Stomach (tissue), 9 donors: ENCODE measurements around the gene GATA2. TPM values are rescaled to one million over a fixed set of nuclear protein-coding genes. Genes with fewer than 3 reads are reported as not detected.

ENCODE experiments used
- DNase-seq, 2 donors: peaks; one replicate each; pipeline versions ENCODE4 v3.0.0 to v3.0.0-alpha.2; 2013 to 2019
- H3K27ac ChIP-seq, 5 donors: fragments of 200-600 bp in 4 of 5; sonication (generic) in 4 of 5; one replicate each; pipeline ENCODE4 v1.5.1; 2013 to 2019; ENCODE audit warnings: mild to moderate bottlenecking in 1 of 5, moderate library complexity in 1 of 5
- H3K27me3 ChIP-seq, 3 donors: fragments of 200-600 bp; sonication (generic); one replicate each; pipeline ENCODE4 v1.5.1; 2017 to 2019; ENCODE audit warnings: mixed run types in 1 of 3
- H3K36me3 ChIP-seq, 4 donors: fragments of 200-600 bp; sonication (generic); 1 replicate in 3 of 4; 2 replicates in 1 of 4; pipeline ENCODE4 v1.5.1; 2016 to 2019
- H3K4me1 ChIP-seq, 4 donors: fragments of 200-600 bp; sonication (generic); one replicate each; pipeline ENCODE4 v1.5.1; 2016 to 2019
- H3K4me3 ChIP-seq, 4 donors: fragments of 200-600 bp; sonication (generic) in 3 of 4; one replicate each; pipeline ENCODE4 v1.5.1; 2016 to 2019; ENCODE audit warnings: mild to moderate bottlenecking in 1 of 4
- H3K9me3 ChIP-seq, 4 donors: fragments of 200-600 bp; sonication (generic); one replicate each; pipeline ENCODE4 v1.5.1; 2016 to 2019
- EP300 ChIP-seq: sonication (generic); formaldehyde crosslinking; IDR thresholded peaks from one replicate; pipeline ENCODE4 v1.6.1; 2017; ENCODE audit warnings: antibody characterized with exemption
- POLR2A ChIP-seq, 4 donors: fragments of 450-650 bp; IDR thresholded peaks; one replicate each; pipeline ENCODE4 v1.6.1; 2016; ENCODE audit warnings: antibody characterized with exemption in 4 of 4, control low read depth in 2 of 4, mild to moderate bottlenecking in 1 of 4, moderate library complexity in 1 of 4
- POLR2AphosphoS5 ChIP-seq, 3 donors: sonication (generic); formaldehyde crosslinking; IDR thresholded peaks; one replicate each; pipeline ENCODE4 v1.6.1; 2016; ENCODE audit warnings: antibody characterized with exemption in 3 of 3
- WGBS, 5 donors: extraction: QIAGEN DNeasy Blood & Tissue Kit in 3 of 5; methylation state at CpG; one replicate each; pipeline versions ENCODE4 v1.1.5 to v1.1.7; 2013 to 2018; 5-methylcytosine and 5-hydroxymethylcytosine counted together
- intact Hi-C: fragments of 100-400 bp; cut with DNase I; formaldehyde crosslinking; loops from one replicate; pipeline ENCODE4 v1.15.1; 2023; ENCODE audit warnings: low total_unique reads
- polyA plus RNA-seq, 3 donors: library from polyadenylated mRNA; stranded (reverse); fragments of 200-250 nt; gene quantifications; one replicate each; pipeline ENCODE4 v1.2.3, GENCODE V29; 2013
- total RNA-seq, 5 donors: library from RNA; depleted of rRNA; stranded (reverse); fragments of >200 nt; gene quantifications; one replicate each; pipeline versions ENCODE4 v1.1.0 to v1.2.3, GENCODE V29; 2014 to 2016
- TF ChIP-seq, protein P1 (sequence below), 7 experiments: fragments of 450-650 bp in 4 of 7; fragments of 200-600 bp in 3 of 7; sonication (generic) in 3 of 7; IDR thresholded peaks; one replicate each; pipeline ENCODE4 v1.5.1; 2016 to 2019; ENCODE audit warnings: antibody characterized with exemption in 7 of 7, control low read depth in 2 of 7, mild to moderate bottlenecking in 1 of 7
- donor health status: healthy with polysubstance abuse.
- donor health status: Bipolar disorder and iron deficiency.
- donor health status: healthy.

Gene GATA2
- total and polyA plus RNA-seq, 8 donors: 2.3 to 9.1 (median 3.4) TPM

DNA sequence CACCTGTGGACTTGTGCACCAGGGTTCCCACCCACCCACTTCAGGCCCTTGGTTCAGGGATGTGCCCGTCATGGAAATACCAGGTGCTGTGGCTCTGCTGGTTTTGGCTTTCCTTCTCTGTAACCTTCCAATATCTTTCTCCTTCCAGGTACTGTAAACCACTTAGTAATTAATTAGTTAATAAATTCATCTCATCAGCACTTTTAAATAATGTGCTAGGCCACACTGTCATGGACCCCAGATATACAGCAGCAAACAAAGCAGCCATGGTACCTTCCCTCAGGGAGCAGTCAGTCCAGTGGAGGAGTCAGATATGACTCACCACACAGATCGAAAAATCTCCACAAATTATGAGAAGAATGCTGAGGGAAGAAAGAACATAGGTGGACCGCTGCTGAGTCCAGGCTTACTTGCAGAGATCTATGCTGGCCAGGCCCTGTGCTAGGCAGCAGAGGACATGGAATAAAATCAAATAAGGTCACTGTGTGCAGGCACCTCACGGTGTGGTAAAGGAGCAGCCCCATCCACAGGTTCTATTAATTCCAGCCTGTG is 6.8 kb upstream of the GATA2 start:
- Histone ChIP-seq H3K27ac (no peak overlapping the region), H3K4me3 (no peak overlapping the region), H3K9me3 (no peaks in the 10 kb centered on the region), H3K4me1 (peaks cover 12 to 23% (median 15%) of the 10 kb centered on the region in 4 donors), H3K36me3 (no peaks in the 10 kb centered on the region), H3K27me3 (peaks cover 19 to 99% (median 57%) of the 10 kb centered on the region in 3 donors)
- no peak for DNase-seq
- TF ChIP-seq POLR2AphosphoS5 (IDR thresholded peaks at IDR 0.05): no peak
- TF ChIP-seq EP300: no peak
- TF ChIP-seq POLR2A (IDR thresholded peaks at IDR 0.05): no peak
- TF ChIP-seq, protein P1, sequence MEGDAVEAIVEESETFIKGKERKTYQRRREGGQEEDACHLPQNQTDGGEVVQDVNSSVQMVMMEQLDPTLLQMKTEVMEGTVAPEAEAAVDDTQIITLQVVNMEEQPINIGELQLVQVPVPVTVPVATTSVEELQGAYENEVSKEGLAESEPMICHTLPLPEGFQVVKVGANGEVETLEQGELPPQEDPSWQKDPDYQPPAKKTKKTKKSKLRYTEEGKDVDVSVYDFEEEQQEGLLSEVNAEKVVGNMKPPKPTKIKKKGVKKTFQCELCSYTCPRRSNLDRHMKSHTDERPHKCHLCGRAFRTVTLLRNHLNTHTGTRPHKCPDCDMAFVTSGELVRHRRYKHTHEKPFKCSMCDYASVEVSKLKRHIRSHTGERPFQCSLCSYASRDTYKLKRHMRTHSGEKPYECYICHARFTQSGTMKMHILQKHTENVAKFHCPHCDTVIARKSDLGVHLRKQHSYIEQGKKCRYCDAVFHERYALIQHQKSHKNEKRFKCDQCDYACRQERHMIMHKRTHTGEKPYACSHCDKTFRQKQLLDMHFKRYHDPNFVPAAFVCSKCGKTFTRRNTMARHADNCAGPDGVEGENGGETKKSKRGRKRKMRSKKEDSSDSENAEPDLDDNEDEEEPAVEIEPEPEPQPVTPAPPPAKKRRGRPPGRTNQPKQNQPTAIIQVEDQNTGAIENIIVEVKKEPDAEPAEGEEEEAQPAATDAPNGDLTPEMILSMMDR (IDR thresholded peaks at IDR 0.05): no peak
- WGBS, 5 donors: 74 to 86% (median 77%) methylated on average over 4 of the region's 4 CpGs
- intact Hi-C loops: loop anchor here (10.0 kb wide), 1 partner anchor 425 kb away; no protein-coding TSS in a partner anchor

DNA sequence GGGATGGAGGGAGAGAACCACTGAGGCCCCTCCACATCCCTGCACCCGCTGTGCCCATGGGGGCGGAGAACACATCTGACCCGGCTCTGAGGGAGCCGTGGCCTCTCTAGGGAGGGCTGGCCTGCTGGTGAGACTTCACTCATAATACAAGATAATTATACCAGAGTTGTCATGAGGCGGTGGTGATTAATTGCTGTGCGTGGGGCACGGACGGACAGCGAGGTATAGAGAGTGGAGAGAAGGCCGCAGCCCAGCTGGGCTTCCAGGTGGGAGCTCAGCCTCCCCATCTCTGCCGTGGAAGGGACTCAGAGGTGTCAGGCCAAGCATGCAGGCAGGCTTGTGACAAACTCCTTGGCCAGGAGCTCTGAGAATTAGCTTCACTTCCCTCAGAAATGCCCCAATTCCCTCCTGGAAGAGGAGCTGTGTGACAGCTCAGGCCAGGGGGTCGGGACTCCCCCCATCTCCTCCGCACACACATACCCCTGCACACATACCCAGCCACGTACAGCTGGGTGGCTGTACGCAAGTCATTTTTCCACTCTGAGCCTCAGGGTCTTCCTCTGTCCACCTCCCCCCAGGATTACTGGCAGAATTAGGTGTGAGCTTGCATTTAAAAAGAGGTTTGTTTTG is 6.0 kb upstream of the GATA2 start:
- 66 to 72% (median 70%) methylated on average over 14 to 15 of the region's 15 CpGs for WGBS, 5 donors
- no peak for DNase-seq
- Histone ChIP-seq H3K27me3 (peaks cover 19 to 99% (median 61%) of the 10 kb centered on the region in 3 donors), H3K27ac (no peak overlapping the region), H3K4me1 (peaks cover 12 to 23% (median 15%) of the 10 kb centered on the region in 4 donors), H3K36me3 (no peaks in the 10 kb centered on the region), H3K4me3 (no peak overlapping the region), H3K9me3 (no peaks in the 10 kb centered on the region)
- no peak for TF ChIP-seq POLR2A (IDR thresholded peaks at IDR 0.05)
- TF ChIP-seq, protein P1 (IDR thresholded peaks at IDR 0.05): no peak
- no peak for TF ChIP-seq POLR2AphosphoS5 (IDR thresholded peaks at IDR 0.05)
- no peak for TF ChIP-seq EP300
- intact Hi-C loops: loop anchor here (10.0 kb wide), 1 partner anchor 424 kb away; no protein-coding TSS in a partner anchor

DNA sequence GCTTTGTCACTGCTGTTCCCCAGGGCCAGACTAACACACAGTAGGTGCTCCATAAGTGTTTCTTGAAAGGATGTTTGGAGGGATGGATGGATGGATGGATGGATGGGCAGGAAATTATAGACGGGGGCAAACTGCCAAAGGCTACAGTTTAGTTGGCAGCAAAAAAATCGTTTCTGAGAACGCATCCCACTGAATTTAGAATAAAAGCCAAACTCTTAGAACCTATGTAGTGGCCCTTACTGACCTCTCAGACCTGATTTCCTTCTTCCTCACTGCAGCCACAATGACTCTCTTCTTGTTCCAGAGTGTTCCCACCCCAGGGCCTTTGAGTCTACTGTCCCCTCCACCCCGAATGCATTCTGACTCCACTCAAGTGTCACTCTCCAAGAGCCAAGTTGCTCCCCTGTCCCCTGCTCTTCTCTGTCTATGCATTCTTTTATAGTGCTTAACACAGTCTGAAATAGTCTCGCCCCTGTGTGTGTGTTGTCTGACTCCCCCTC is 5.2 kb upstream of the GATA2 start:
- Histone ChIP-seq H3K9me3 (no peaks in the 10 kb centered on the region), H3K4me3 (peak overlapping the region; percentile 48 to 67 (median 58)), H3K27me3 (peaks cover 19 to 99% (median 69%) of the 10 kb centered on the region in 3 donors), H3K36me3 (no peaks in the 10 kb centered on the region), H3K27ac (no peak overlapping the region), H3K4me1 (peaks cover 12 to 28% (median 18%) of the 10 kb centered on the region in 4 donors)
- no peak for TF ChIP-seq POLR2A (IDR thresholded peaks at IDR 0.05)
- TF ChIP-seq, protein P1 (IDR thresholded peaks at IDR 0.05): peak in 2 of 7 experiments; percentile 1 to 21
- no peak for TF ChIP-seq POLR2AphosphoS5 (IDR thresholded peaks at IDR 0.05)
- no peak for TF ChIP-seq EP300
- WGBS, 5 donors: 36 to 43% (median 37%) methylated on average over 5 of the region's 5 CpGs
- DNase-seq: no peak
- intact Hi-C loops: loop anchor here (10.0 kb wide), 1 partner anchor 423 kb away; no protein-coding TSS in a partner anchor

DNA sequence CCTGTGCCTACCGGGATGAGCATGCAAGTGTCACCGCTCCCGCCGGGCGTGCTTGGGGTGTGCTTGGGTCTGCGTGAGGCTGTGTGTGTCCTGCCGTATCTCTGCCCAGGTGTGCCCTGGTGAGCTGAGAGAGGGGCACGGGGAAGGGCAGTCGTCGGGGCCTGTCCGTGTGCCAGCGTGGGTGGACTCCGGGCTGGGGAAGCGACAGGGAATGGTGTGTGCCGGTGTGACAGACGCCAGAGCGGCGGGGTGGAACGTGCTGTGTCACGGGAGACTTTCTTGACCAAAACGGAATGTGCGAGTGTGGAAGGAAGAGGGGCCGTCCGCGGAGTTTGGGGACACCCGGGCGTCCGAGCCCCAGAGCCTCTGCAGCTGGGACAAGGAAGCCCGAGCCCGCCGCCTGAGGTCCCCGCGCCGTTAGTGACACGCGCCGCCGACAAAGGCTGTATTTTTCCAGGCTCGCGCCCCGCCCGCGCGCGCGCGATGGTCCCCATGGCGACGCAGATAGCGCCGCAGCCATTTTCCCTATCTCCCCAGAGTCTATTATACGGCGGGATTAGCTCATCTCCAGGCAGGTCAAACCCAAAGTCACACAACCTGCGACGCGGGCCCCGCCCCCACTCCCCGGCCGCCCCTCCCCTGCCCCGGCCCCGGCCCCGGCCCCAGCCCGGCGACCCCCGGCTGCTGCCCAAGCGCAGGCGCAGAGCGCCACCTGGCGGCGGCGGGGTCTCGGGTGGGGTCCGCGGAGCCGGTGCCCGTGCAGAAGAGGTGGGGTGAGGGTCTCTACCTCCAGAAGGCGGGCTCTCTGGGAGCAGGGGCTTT is 4.5 kb upstream of the GATA2 start:
- no peak for TF ChIP-seq POLR2AphosphoS5 (IDR thresholded peaks at IDR 0.05)
- TF ChIP-seq EP300: no peak
- TF ChIP-seq, protein P1 (IDR thresholded peaks at IDR 0.05): peak in 5 of 7 experiments; percentile 39 to 90 (median 67)
- no peak for TF ChIP-seq POLR2A (IDR thresholded peaks at IDR 0.05)

More for the DNA sequence above, 4.5 kb upstream of the GATA2 start:
- no peaks in the 10 kb centered on the region for H3K9me3 ChIP-seq
- H3K27ac ChIP-seq: no peak overlapping the region
- H3K27me3 ChIP-seq: peaks cover 20 to 99% (median 76%) of the 10 kb centered on the region in 3 donors
- WGBS, 5 donors: 2 to 5% (median 3%) methylated on average over 33 to 77 of the region's 77 CpGs
- peak; percentile 75 to 90 for DNase-seq
- H3K4me1 ChIP-seq: peaks cover 18 to 35% (median 24%) of the 10 kb centered on the region in 4 donors
- intact Hi-C loops: loop anchor here (10.0 kb wide), 1 partner anchor 423 kb away; no protein-coding TSS in a partner anchor
- no peaks in the 10 kb centered on the region for H3K36me3 ChIP-seq
- H3K4me3 ChIP-seq: peak overlapping the region; percentile 48 to 67 (median 58)
